B cell (primary cell): ENCODE results near the gene MRPL36.

ENCODE experiments used
- EZH2 ChIP-seq: IDR thresholded peaks from 2 replicates; pipeline ENCODE4 v1.6.1; 2012; ENCODE audit warnings: borderline replicate concordance, low read depth, mild to moderate bottlenecking, moderate library complexity, low read length; ENCODE audit not compliant: insufficient read depth, poor library complexity, severe bottlenecking
- TF ChIP-seq, protein P1 (sequence below): fragments of 200-600 bp; IDR thresholded peaks from one replicate; pipeline ENCODE4 v1.8.0; 2022; ENCODE audit warnings: antibody characterized with exemption, mild to moderate bottlenecking

DNA sequence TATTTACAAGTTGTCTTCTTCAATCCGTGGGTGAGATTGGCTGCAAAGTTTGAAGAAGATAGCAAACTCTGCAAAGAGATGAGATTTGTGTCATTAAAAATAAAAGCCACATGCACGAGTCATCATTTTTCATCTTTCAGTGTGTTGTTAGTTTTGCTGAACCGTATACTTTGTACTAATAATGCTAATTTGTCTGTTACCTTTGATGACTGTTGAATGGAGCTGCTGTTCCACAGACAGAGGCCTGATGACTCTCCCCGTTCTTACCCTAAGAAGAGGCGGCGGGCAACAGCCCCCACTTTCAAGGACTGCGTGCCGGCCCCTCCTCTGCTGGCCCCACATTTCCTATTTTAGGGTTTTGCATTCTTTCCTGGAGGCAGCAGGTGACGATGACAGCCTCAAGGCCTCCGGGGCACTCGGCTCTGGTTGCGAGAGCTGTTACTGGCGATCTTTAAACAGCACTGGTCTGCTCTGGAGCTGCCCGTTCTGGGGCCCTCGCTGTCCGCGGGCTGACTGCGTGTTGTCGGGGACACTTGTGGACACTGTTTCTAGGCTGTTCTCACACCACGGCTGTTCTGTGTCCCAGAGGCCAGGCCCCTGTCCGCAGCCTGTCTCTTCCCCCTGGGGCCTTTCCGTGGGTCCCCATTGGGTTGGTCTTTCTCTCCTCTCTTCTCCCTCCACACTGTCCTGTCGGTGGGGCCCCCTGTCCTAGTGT is 36.7 kb upstream of the MRPL36 start:
- TF ChIP-seq, protein P1, sequence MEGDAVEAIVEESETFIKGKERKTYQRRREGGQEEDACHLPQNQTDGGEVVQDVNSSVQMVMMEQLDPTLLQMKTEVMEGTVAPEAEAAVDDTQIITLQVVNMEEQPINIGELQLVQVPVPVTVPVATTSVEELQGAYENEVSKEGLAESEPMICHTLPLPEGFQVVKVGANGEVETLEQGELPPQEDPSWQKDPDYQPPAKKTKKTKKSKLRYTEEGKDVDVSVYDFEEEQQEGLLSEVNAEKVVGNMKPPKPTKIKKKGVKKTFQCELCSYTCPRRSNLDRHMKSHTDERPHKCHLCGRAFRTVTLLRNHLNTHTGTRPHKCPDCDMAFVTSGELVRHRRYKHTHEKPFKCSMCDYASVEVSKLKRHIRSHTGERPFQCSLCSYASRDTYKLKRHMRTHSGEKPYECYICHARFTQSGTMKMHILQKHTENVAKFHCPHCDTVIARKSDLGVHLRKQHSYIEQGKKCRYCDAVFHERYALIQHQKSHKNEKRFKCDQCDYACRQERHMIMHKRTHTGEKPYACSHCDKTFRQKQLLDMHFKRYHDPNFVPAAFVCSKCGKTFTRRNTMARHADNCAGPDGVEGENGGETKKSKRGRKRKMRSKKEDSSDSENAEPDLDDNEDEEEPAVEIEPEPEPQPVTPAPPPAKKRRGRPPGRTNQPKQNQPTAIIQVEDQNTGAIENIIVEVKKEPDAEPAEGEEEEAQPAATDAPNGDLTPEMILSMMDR, result no peak
- no peak for TF ChIP-seq EZH2
